ENCODE data around the gene DOCK6.

GRCh38 chr19:11194173-11194572, 68.2 kb downstream of the DOCK6 start:
- TF ChIP-seq POLR2AphosphoS5 (IDR thresholded peaks at IDR 0.05; ENCODE audit: low read depth, low read length) (no peak), CTCF (IDR thresholded peaks at IDR 0.05) (no peak)
